Spleen (tissue), 11 donors: ENCODE data around the gene SLC27A2. TPM values are rescaled to one million over a fixed set of nuclear protein-coding genes. Genes with fewer than 3 reads are reported as not detected.
"Not testable (repeated sequence)": the region's sequence is repeated elsewhere in the genome, so short reads cannot be mapped to it uniquely, and the experiment has no call there.

Experiments
- DNase-seq: peaks from one replicate; pipeline ENCODE4 v3.0.0-alpha.2; 2020
- H3K27ac ChIP-seq, 8 donors: fragments of 200-600 bp; sonication (generic) in 7 of 8; 1 replicate in 4 of 8; 2 replicates in 4 of 8; pipeline versions ENCODE4 v1.5.0 to v1.8.0; 2016 to 2021; ENCODE audit warnings: inconsistent platforms in 4 of 8, mild to moderate bottlenecking in 4 of 8, moderate library complexity in 1 of 8
- H3K27me3 ChIP-seq, 7 donors: fragments of 200-600 bp; sonication (generic) in 6 of 7; replicated peaks in 1 of 7; 1 replicate in 4 of 7; 2 replicates in 3 of 7; pipeline versions ENCODE4 v1.5.0 to v1.8.0; 2016 to 2021; ENCODE audit warnings: inconsistent platforms in 3 of 7, mild to moderate bottlenecking in 1 of 7
- H3K36me3 ChIP-seq, 6 donors: fragments of 200-600 bp; sonication (generic) in 5 of 6; 1 replicate in 4 of 6; 2 replicates in 2 of 6; pipeline versions ENCODE4 v1.5.0 to v1.8.0; 2016 to 2021; ENCODE audit warnings: inconsistent platforms in 2 of 6
- H3K4me1 ChIP-seq, 6 donors: fragments of 200-600 bp; sonication (generic) in 5 of 6; 1 replicate in 3 of 6; 2 replicates in 3 of 6; pipeline versions ENCODE4 v1.5.0 to v1.8.0; 2016 to 2021; ENCODE audit warnings: inconsistent platforms in 3 of 6
- H3K4me3 ChIP-seq, 8 donors: fragments of 200-600 bp; sonication (generic) in 7 of 8; 1 replicate in 4 of 8; 2 replicates in 4 of 8; pipeline versions ENCODE4 v1.5.0 to v1.8.0; 2016 to 2021; ENCODE audit warnings: inconsistent platforms in 4 of 8, mild to moderate bottlenecking in 4 of 8, moderate library complexity in 2 of 8
- H3K9me3 ChIP-seq, 8 donors: fragments of 200-600 bp; sonication (generic) in 7 of 8; 1 replicate in 4 of 8; 2 replicates in 4 of 8; pipeline versions ENCODE4 v1.5.0 to v1.8.0; 2016 to 2021; ENCODE audit warnings: inconsistent platforms in 4 of 8
- POLR2A ChIP-seq, 3 donors: fragments of 450-650 bp; IDR thresholded peaks; one replicate each; pipeline ENCODE4 v1.5.1; 2017; ENCODE audit warnings: antibody characterized with exemption in 3 of 3, mild to moderate bottlenecking in 1 of 3
- POLR2AphosphoS5 ChIP-seq, 3 donors: sonication (generic); formaldehyde crosslinking; IDR thresholded peaks; one replicate each; pipeline ENCODE4 v1.5.1; 2017; ENCODE audit warnings: antibody characterized with exemption in 3 of 3
- WGBS, 5 donors: extraction: QIAGEN DNeasy Blood & Tissue Kit in 3 of 5; methylation state at CpG; one replicate each; pipeline versions ENCODE4 v1.1.5 to v1.1.7; 2013 to 2018; 5-methylcytosine and 5-hydroxymethylcytosine counted together
- intact Hi-C: fragments of 100-400 bp; cut with DNase I; formaldehyde crosslinking; loops from one replicate; pipeline ENCODE4 v1.15.0; 2023; ENCODE audit warnings: low total_unique reads
- polyA plus RNA-seq, 3 donors: library from polyadenylated mRNA; stranded (reverse); fragments of 200-250 nt; gene quantifications; one replicate each; pipeline ENCODE4 v1.2.1, GENCODE V29; 2013
- total RNA-seq, 7 donors: library from RNA; depleted of rRNA in 3 of 7; stranded (reverse); fragments of >200 nt in 3 of 7; fragmentation: NEBNext Ultra II Directional in 4 of 7; extraction: Animal tissue kit (Norgen Biotek cat#: 25700) in 4 of 7; gene quantifications; one replicate each; pipeline versions ENCODE4 v1.1.0 to v1.2.1, GENCODE V29; 2016 to 2021
- TF ChIP-seq, protein P1 (sequence below), 11 experiments: fragments of 200-600 bp in 7 of 11; fragments of 450-650 bp in 4 of 11; sonication (generic) in 4 of 11; IDR thresholded peaks in 8 of 11; conservative IDR thresholded peaks in 3 of 11; 1 replicate in 7 of 11; 2 replicates in 4 of 11; pipeline versions ENCODE4 v1.4.0 to v1.8.0; 2016 to 2021; ENCODE audit warnings: antibody characterized with exemption in 11 of 11, inconsistent platforms in 4 of 11, mild to moderate bottlenecking in 1 of 11
- donor health status: healthy with polysubstance abuse.
- donor health status: DM: no; HTN: no; CAD: no; lungs with moderate emphysema.
- donor health status: DM: no; HTN: no; CAD: no.
- donor health status: Bipolar disorder and iron deficiency.
- donor health status: healthy.
- donor health status: DM: no; HTN: no; CAD: no.
- donor health status: DM: yes; HTN: yes; CAD: no.

Gene SLC27A2
- total and polyA plus RNA-seq, 10 donors = 0.15 to 1.3 (median 0.39) TPM; not detected in 1

GRCh38 chr15:50150349-50150748, 31.6 kb upstream of the SLC27A2 start:
- Histone ChIP-seq H3K4me1 (peaks cover 0 to 4% (median 1%) of the 10 kb centered on the region in 6 donors), H3K36me3 (no peaks in the 10 kb centered on the region), H3K27me3 (no peaks in the 10 kb centered on the region), H3K9me3 (peaks cover 0 to 14% (median 11%) of the 10 kb centered on the region in 8 donors), H3K4me3 (no peak overlapping the region), H3K27ac (no peak overlapping the region)
- intact Hi-C loops = no loop called here
- no peak for DNase-seq
- no peak for TF ChIP-seq POLR2A (IDR thresholded peaks at IDR 0.05)
- TF ChIP-seq POLR2AphosphoS5 (IDR thresholded peaks at IDR 0.05) = no peak
- TF ChIP-seq, protein P1, sequence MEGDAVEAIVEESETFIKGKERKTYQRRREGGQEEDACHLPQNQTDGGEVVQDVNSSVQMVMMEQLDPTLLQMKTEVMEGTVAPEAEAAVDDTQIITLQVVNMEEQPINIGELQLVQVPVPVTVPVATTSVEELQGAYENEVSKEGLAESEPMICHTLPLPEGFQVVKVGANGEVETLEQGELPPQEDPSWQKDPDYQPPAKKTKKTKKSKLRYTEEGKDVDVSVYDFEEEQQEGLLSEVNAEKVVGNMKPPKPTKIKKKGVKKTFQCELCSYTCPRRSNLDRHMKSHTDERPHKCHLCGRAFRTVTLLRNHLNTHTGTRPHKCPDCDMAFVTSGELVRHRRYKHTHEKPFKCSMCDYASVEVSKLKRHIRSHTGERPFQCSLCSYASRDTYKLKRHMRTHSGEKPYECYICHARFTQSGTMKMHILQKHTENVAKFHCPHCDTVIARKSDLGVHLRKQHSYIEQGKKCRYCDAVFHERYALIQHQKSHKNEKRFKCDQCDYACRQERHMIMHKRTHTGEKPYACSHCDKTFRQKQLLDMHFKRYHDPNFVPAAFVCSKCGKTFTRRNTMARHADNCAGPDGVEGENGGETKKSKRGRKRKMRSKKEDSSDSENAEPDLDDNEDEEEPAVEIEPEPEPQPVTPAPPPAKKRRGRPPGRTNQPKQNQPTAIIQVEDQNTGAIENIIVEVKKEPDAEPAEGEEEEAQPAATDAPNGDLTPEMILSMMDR (IDR thresholded peaks at IDR 0.05 in 8 of 11, conservative IDR thresholded peaks at IDR 0.05 in 3 of 11) = no peak
- WGBS, 5 donors = 77 to 89% (median 84%) methylated on average over 3 of the region's 3 CpGs

DNA sequence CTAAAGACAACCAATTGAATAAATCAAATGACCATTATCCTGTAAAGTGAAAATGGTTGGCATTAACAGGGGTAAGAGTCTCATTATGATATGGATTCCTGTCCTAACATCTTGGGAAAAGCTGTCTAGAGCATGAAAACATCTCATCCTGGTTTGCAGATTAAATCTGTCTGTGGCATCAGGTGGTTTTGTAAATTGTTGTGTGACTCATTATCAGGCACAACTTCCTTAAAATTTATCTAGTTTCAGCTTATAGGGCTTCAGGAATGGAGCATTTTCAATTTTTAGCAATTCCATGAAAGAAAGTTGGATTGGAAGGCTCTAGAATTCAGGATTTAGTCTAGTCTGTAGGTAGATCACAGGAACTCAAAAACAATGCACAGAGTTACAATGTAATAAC, 31.1 kb upstream of the SLC27A2 start:
- no peaks in the 10 kb centered on the region for H3K36me3 ChIP-seq
- intact Hi-C loops = no loop called here
- H3K9me3 ChIP-seq = peaks cover 0 to 19% (median 15%) of the 10 kb centered on the region in 8 donors
- no peak overlapping the region for H3K27ac ChIP-seq
- no peak for DNase-seq
- no peaks in the 10 kb centered on the region for H3K4me1 ChIP-seq
- no peak overlapping the region for H3K4me3 ChIP-seq
- TF ChIP-seq, protein P1 (IDR thresholded peaks at IDR 0.05 in 8 of 11, conservative IDR thresholded peaks at IDR 0.05 in 3 of 11) = no peak
- TF ChIP-seq POLR2AphosphoS5 (IDR thresholded peaks at IDR 0.05) (no peak), POLR2A (IDR thresholded peaks at IDR 0.05) (no peak)
- H3K27me3 ChIP-seq = no peaks in the 10 kb centered on the region

GRCh38 chr15:50151476-50151875, 30.5 kb upstream of the SLC27A2 start:
- no peak for TF ChIP-seq POLR2AphosphoS5 (IDR thresholded peaks at IDR 0.05)
- TF ChIP-seq, protein P1 (IDR thresholded peaks at IDR 0.05 in 8 of 11, conservative IDR thresholded peaks at IDR 0.05 in 3 of 11) = no peak
- WGBS, 5 donors = 92 to 98% (median 96%) methylated on average over 2 of the region's 2 CpGs
- Histone ChIP-seq H3K4me3 (no peak overlapping the region), H3K27me3 (no peaks in the 10 kb centered on the region), H3K4me1 (no peaks in the 10 kb centered on the region), H3K9me3 (peaks cover 0 to 24% (median 18%) of the 10 kb centered on the region in 8 donors), H3K27ac (no peak overlapping the region), H3K36me3 (no peaks in the 10 kb centered on the region)
- no peak for DNase-seq
- intact Hi-C loops = no loop called here

- H3K27me3 ChIP-seq, intact Hi-C loops, DNase-seq, H3K4me3 ChIP-seq, H3K36me3 ChIP-seq, H3K27ac ChIP-seq, H3K4me1 ChIP-seq: not testable (repeated sequence)
- H3K9me3 ChIP-seq = peaks cover 0 to 34% (median 24%) of the 10 kb centered on the region in 8 donors
- WGBS, 5 donors = 88 to 97% (median 95%) methylated on average over 7 to 27 of the region's 28 CpGs
These were observed 23.8 kb upstream of the SLC27A2 start for GRCh38 chr15:50158236-50158635.
